Right lobe of liver (tissue), 4 donors: Measurements from ENCODE around the gene RADIL.

Experiments
- CTCF ChIP-seq, 4 donors: fragments of 200-600 bp in 3 of 4; fragments of 450-650 bp in 1 of 4; IDR thresholded peaks; one replicate each; pipeline versions ENCODE4 v1.5.1 to v1.8.0; 2016 to 2022; ENCODE audit warnings: antibody characterized with exemption in 4 of 4, mild to moderate bottlenecking in 2 of 4
- POLR2A ChIP-seq: fragments of 450-650 bp; IDR thresholded peaks from one replicate; pipeline ENCODE4 v1.6.1; 2017; ENCODE audit warnings: antibody characterized with exemption, mild to moderate bottlenecking
- donor health status: DM: no; HTN: no; CAD: no.
- donor health status: DM: no; HTN: no; CAD: no.
- donor health status: DM: no; HTN: yes; CAD: no.

- TF ChIP-seq CTCF (IDR thresholded peaks at IDR 0.05): no peak
- no peak for TF ChIP-seq POLR2A
These were observed 75.9 kb downstream of the RADIL start for GRCh38 chr7:4807598-4808016.
